Effector memory CD4-positive, alpha-beta T cell (primary cell): ENCODE results near the gene TNFRSF9.
"Not testable (repeated sequence)": the region's sequence is repeated elsewhere in the genome, so short reads cannot be mapped to it uniquely, and the experiment has no call there.

Source experiments
- DNase-seq, 3 donors: peaks; one replicate each; pipeline ENCODE4 v3.0.0-alpha.2; 2020
- H3K27ac ChIP-seq: 2 replicates; pipeline ENCODE4 v1.7.0; 2013; ENCODE audit warnings: mild to moderate bottlenecking, low read length, moderate library complexity; ENCODE audit not compliant: insufficient read depth, poor library complexity, severe bottlenecking
- H3K27me3 ChIP-seq: replicated peaks from 2 replicates; pipeline ENCODE4 v1.7.0; 2013; ENCODE audit warnings: mild to moderate bottlenecking, low read length; ENCODE audit not compliant: insufficient read depth, control insufficient read depth, poor library complexity, severe bottlenecking
- H3K36me3 ChIP-seq: 2 replicates; pipeline ENCODE4 v1.7.0; 2013; ENCODE audit warnings: mild to moderate bottlenecking, low read length, moderate library complexity; ENCODE audit not compliant: control insufficient read depth, insufficient read depth
- H3K4me1 ChIP-seq: 2 replicates; pipeline ENCODE4 v1.7.0; 2013; ENCODE audit warnings: low read length, mild to moderate bottlenecking; ENCODE audit not compliant: control insufficient read depth, insufficient read depth, poor library complexity, severe bottlenecking
- H3K4me3 ChIP-seq: 2 replicates; pipeline ENCODE4 v1.7.0; 2013; ENCODE audit warnings: low read length, low read depth, mild to moderate bottlenecking; ENCODE audit not compliant: insufficient read depth, poor library complexity, severe bottlenecking
- H3K9me3 ChIP-seq: 2 replicates; pipeline ENCODE4 v1.7.0; 2013; ENCODE audit warnings: mild to moderate bottlenecking, low read length, moderate library complexity; ENCODE audit not compliant: control insufficient read depth

Gene TNFRSF9

DNA sequence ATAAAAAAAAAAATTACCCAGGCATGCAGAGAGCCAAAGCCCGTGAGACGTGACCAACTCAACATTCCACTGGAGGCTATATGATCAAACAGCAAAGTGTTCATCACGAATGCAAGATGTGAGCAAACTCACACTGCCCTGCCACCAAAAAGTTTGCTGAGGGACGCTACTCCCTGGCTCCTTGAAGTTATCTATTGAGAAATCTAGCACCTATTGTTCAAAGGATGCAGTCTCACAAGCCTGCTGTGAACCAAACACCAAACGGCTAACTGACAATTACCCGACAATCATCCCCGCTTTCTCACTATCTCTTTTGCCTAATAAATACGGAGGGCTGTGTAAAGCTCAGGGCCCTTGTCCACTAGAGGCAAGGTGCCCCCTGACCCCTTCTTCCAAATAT lies 13.6 kb downstream of the TNFRSF9 start:
- not testable (repeated sequence) for H3K27me3 ChIP-seq, H3K4me3 ChIP-seq, H3K27ac ChIP-seq, H3K36me3 ChIP-seq, H3K9me3 ChIP-seq, DNase-seq
- H3K4me1 ChIP-seq = peaks cover 13% of the 10 kb centered on the region

DNA sequence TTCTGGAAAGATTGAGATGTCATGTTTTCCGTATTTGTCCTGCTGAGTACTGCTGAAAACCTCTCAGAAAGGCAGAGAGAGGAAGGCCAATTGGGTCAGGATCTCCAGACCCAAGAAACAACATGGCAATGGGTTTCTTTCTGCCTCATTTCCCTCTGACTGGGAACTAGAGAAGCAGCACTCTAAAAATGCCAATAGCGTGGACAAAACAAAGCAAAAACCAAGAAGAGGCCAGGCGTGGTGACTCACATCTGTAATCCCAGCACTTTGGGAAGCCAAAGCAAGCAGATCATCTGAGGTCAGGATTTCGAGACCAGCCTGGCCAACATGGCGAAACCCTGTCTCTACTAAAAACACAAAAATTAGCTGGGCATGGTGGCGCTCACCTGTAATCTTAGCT lies 18.3 kb downstream of the TNFRSF9 start:
- Histone ChIP-seq H3K4me3 (no peak overlapping the region), H3K27ac (no peak overlapping the region), H3K4me1 (no peaks in the 10 kb centered on the region), H3K27me3 (no peaks in the 10 kb centered on the region), H3K36me3 (no peaks in the 10 kb centered on the region), H3K9me3 (no peaks in the 10 kb centered on the region)
- DNase-seq = no peak

DNA sequence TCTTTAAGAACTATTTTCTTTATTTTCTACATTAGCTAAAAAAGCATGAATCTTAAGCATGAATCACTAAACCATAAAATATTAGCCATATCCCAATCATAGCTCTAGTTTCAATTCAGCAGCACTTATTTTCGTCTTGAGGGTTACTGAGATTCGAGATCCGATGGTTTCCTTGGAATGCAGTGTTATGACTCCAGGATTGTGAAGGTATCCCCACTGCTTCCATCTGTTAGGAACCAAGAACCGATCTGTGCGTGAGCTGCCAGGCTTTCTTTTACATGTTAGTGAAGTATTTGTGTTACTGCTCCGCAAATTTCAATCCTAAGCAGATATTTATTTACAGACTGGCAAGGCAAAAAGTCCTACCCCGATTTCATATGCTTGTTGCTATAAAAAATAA lies 18.8 kb downstream of the TNFRSF9 start:
- H3K36me3 ChIP-seq = no peaks in the 10 kb centered on the region
- H3K4me1 ChIP-seq = no peaks in the 10 kb centered on the region
- no peak overlapping the region for H3K4me3 ChIP-seq
- no peaks in the 10 kb centered on the region for H3K27me3 ChIP-seq
- no peak for DNase-seq
- no peak overlapping the region for H3K27ac ChIP-seq
- H3K9me3 ChIP-seq = no peaks in the 10 kb centered on the region

DNA sequence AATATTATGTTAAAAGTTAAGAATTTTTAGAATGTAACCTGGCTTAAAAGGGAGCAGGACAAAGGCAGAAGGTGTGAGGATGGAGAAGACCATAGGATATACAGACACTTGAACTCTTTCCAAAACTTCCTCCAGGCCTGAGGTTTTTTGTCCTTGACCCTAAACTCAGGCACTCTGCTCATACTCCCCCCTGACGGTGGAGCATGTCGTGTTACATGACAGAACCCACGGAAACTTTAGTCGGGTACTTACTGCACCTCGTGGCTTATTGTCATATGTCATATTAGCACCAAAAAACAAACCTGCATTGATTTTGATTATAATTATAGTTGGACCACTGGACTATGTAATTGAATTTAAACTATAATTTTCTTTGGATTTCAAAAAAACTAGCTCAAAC lies 20.8 kb downstream of the TNFRSF9 start:
- Histone ChIP-seq H3K9me3 (no peaks in the 10 kb centered on the region), H3K27me3 (no peaks in the 10 kb centered on the region), H3K36me3 (no peaks in the 10 kb centered on the region), H3K4me3 (no peak overlapping the region), H3K4me1 (no peaks in the 10 kb centered on the region), H3K27ac (no peak overlapping the region)
- no peak for DNase-seq

DNA sequence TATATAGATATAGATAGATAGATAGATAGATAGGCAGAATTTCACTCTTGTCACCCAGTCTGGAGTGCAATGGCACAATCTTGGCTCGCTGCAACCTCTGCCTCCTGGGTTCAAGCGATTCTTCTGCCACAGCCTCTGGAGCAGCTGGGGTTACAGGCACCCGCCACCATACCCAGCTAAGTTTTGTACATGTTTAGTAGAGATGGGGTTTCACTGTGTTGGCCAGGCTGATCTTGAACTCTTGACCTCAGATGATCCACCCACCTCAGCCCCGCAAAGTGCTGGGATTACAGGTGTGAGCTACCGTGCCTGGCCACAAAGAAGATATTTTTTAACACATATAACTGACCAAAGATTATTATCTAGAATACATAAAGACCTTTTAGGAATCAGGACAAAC lies 22.7 kb downstream of the TNFRSF9 start:
- not testable (repeated sequence) for DNase-seq, H3K4me1 ChIP-seq, H3K4me3 ChIP-seq, H3K36me3 ChIP-seq, H3K27me3 ChIP-seq, H3K9me3 ChIP-seq, H3K27ac ChIP-seq

DNA sequence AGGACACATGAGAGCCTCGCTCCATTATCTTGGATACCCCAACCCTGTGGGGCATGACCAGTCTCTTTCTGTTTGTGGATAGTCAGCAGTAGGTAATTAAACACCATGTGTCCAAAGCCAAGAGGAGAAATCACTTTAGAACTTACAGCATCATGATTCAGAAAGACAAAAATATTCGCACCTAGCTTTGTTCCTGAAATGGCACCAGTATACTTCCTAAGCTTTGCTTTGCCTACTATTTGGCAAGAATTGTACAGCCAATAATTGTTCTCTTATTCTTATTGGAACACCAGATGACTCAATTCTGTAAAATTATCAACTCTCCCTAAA lies 24.2 kb downstream of the TNFRSF9 start:
- Histone ChIP-seq H3K9me3 (no peaks in the 10 kb centered on the region), H3K27me3 (no peaks in the 10 kb centered on the region), H3K27ac (no peak overlapping the region), H3K4me1 (no peaks in the 10 kb centered on the region), H3K4me3 (no peak overlapping the region), H3K36me3 (no peaks in the 10 kb centered on the region)
- no peak for DNase-seq

DNA sequence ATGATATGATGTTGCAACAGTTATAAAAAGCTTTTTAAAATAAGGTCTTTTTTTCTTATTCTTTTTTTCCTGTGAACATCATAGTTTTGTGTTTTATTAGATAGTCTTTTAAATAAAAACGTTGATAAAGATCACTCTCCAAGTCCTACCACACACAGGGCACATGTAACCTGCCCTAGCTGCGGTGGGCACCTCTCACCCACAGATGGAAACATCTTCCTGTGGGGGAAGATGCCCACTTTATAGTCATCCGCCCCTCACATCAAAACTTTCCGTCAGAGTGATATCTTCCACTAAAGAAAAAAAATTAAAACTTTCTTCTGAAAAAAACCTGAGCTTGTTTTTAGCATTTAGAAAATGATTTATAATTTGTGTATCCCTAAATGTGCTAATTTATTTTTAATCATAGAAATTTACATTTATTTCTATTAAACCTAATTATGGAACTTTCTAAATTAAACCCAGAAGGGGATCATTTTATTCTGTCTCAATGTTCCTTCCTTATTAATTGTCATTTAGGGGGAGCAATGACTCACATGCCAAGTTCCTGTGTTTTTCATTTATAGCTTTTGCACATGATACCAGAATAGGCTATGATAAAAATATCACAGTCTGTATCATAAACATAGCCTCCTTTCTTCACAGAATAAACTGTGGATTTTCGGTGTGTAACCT lies 24.7 kb downstream of the TNFRSF9 start:
- H3K9me3 ChIP-seq = no peaks in the 10 kb centered on the region
- DNase-seq = no peak
- H3K4me1 ChIP-seq = no peaks in the 10 kb centered on the region
- no peaks in the 10 kb centered on the region for H3K36me3 ChIP-seq
- H3K4me3 ChIP-seq = no peak overlapping the region
- H3K27ac ChIP-seq = no peak overlapping the region
- H3K27me3 ChIP-seq = no peaks in the 10 kb centered on the region

DNA sequence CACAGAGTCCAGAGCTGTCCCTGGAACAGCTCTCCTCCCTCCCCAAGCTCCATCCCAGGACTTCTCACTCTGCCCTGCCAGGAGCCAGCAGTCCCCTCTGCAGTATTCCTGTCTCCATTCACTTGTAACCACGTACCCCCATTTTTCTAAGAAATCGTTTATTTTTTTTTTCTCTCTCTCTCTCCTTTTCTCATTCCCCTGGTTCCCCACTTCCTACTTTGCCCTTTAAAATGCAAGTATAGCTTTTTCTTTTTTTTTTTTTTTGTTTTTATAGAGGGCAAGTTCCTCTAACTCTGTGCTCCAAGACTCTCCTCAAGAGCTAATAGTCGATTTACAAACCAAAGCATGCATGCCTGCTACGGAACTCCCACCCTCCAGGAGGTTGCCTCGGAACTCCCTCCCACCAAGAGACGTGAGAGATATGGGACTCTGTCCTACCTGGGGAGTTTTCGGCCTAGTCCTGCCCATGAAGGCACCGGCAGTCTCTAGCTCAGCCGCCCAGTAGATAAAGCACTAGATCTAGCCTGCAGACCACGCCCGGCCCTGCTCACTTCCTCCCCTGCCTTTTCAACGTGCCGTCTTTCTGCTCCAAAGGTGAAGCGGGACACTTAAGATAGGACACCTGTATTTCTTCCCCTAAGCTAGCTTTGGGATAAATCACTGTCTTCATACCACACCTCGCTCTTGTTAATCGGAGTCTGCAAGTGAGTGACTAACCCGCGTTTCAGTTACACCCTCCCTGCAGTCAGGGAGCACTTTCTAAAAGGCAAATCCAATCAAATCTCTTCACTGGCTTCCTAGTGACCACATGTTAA lies 27.7 kb downstream of the TNFRSF9 start:
- no peaks in the 10 kb centered on the region for H3K9me3 ChIP-seq
- peak in 1 of 3 donors; percentile 29 for DNase-seq
- no peak overlapping the region for H3K4me3 ChIP-seq

DNA sequence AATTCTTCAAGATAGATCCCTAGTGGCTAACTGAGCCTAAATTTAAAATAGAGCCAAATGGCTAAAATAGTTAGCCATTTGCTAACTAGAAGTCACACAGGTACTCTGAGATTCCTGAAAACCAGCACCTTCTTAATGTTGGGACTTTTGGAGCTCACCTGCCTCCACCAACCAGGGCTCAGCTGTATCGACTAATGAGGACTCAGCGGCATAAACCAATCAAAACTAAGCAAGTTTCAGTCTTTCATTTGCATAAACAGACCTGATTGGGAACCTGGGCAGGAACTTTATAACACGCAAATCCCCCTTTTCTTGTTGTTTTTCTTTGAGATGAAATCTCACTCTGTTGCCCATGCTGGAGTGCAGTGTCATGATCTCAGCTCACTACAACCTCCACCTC lies 28.5 kb downstream of the TNFRSF9 start:
- Histone ChIP-seq H3K9me3 (no peaks in the 10 kb centered on the region), H3K4me3 (no peak overlapping the region), H3K27ac (no peak overlapping the region), H3K27me3 (no peaks in the 10 kb centered on the region), H3K4me1 (no peaks in the 10 kb centered on the region), H3K36me3 (no peaks in the 10 kb centered on the region)
- no peak for DNase-seq

More for the DNA sequence above, 27.7 kb downstream of the TNFRSF9 start:
- H3K27me3 ChIP-seq = no peaks in the 10 kb centered on the region
- H3K36me3 ChIP-seq = no peaks in the 10 kb centered on the region
- no peak overlapping the region for H3K27ac ChIP-seq
- no peaks in the 10 kb centered on the region for H3K4me1 ChIP-seq

DNA sequence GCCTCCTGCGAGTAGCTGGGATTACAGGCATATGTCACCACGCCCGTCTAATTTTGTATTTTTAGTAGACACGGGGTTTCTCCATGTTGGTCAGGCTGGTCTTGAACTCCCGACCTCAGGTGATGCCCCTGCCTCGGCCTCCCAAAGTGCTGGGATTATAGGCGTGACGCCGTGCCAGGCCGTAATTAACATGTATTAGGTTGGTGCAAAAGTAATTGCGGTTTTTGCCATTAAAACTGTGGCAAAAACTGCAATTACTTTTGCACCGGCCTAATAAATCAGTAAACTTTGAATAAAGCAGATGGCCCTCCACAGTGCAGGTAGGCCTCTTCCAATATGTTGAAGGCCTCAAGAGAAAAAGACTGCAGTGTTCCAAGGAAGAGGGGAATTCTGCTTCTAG lies 35.4 kb downstream of the TNFRSF9 start:
- Histone ChIP-seq H3K4me3 (no peak overlapping the region), H3K27ac (no peak overlapping the region), H3K36me3 (no peaks in the 10 kb centered on the region), H3K9me3 (no peaks in the 10 kb centered on the region), H3K4me1 (no peaks in the 10 kb centered on the region), H3K27me3 (no peaks in the 10 kb centered on the region)
- DNase-seq = no peak
